ENCODE measurements around the gene STS. TPM values are rescaled to one million over a fixed set of nuclear protein-coding genes. Genes with fewer than 3 reads are reported as not detected.

STS gene
- polyA plus RNA-seq, 2 donors, result 0.94 to 1.4 TPM

DNA sequence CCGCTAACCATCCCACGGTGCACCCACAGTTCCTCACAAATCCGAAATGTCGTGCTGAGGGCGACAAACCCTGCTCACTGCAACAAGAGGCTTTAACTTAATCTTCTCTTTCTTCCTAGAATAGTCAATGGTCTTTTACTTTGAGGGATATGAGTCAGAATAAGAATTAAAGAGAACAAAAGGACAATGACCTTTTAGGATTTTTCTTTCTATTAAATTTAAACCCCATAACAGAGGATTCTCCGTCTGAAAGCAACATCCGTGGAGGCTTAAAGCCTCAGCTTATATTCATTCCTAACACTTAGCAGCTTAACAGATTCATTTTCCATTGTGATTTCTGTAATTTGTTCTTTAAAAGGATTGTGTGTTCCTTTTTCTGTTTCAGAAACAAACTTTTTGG is 45.4 kb downstream of the STS start:
- H3K4me1 ChIP-seq (ENCODE audit: control insufficient read depth in 2 of 2, insufficient read depth in 2 of 2, low read length in 1 of 2), result no peaks in the 10 kb centered on the region
- no peak overlapping the region for H3K4me3 ChIP-seq (ENCODE audit: low read depth in 1 of 2, low read length in 2 of 2)
- H3K27ac ChIP-seq (ENCODE audit: low read depth in 2 of 2, low read length in 1 of 2), result no peak overlapping the region
- H3K36me3 ChIP-seq (ENCODE audit: control insufficient read depth in 2 of 2, insufficient read depth in 2 of 2, low read length in 1 of 2), result no peaks in the 10 kb centered on the region
- no peaks in the 10 kb centered on the region for H3K9me3 ChIP-seq (ENCODE audit: control insufficient read depth in 2 of 2, insufficient read depth in 1 of 2, low read depth in 1 of 2, low read length in 1 of 2)
- no peaks in the 10 kb centered on the region for H3K27me3 ChIP-seq (ENCODE audit: control insufficient read depth in 1 of 2, insufficient read depth in 2 of 2, low read length in 2 of 2)
- WGBS, 2 donors, result 78 to 83% methylated on average over 7 of the region's 7 CpGs

- Histone ChIP-seq H3K27me3 (ENCODE audit: control insufficient read depth in 1 of 2, insufficient read depth in 2 of 2, low read length in 2 of 2) (no peaks in the 10 kb centered on the region), H3K36me3 (ENCODE audit: control insufficient read depth in 2 of 2, insufficient read depth in 2 of 2, low read length in 1 of 2) (no peaks in the 10 kb centered on the region), H3K4me3 (ENCODE audit: low read depth in 1 of 2, low read length in 2 of 2) (no peak overlapping the region), H3K4me1 (ENCODE audit: control insufficient read depth in 2 of 2, insufficient read depth in 2 of 2, low read length in 1 of 2) (no peaks in the 10 kb centered on the region), H3K9me3 (ENCODE audit: control insufficient read depth in 2 of 2, insufficient read depth in 1 of 2, low read depth in 1 of 2, low read length in 1 of 2) (no peaks in the 10 kb centered on the region), H3K27ac (ENCODE audit: low read depth in 2 of 2, low read length in 1 of 2) (no peak overlapping the region)
- 94 to 96% methylated on average over 11 of the region's 11 CpGs for WGBS, 2 donors
Observed at GRCh38 chrX:7194606-7195005, 47.1 kb downstream of the STS start.

Other genes with a start within 250 kb of the STS start
- gene PUDP, start 441 bp downstream of the STS start, polyA plus RNA-seq, result 1 to 10 TPM; 3.2 to 8.8 TPM

All from esophagus (tissue), 2 donors.